ENCODE measurements around the gene PCDH19. TPM values are rescaled to one million over a fixed set of nuclear protein-coding genes. Genes with fewer than 3 reads are reported as not detected.

PCDH19 gene
- total RNA-seq, 1 donor from 2014 or later: 11.0 TPM

- Histone ChIP-seq H3K36me3 (no peaks in the 10 kb centered on the region), H3K4me1 (no peaks in the 10 kb centered on the region), H3K9me3 (no peaks in the 10 kb centered on the region), H3K27ac (no peak overlapping the region), H3K27me3 (no peaks in the 10 kb centered on the region), H3K4me3 (no peak overlapping the region)
- no peak for TF ChIP-seq CTCF (IDR thresholded peaks at IDR 0.05)
- intact Hi-C loops (cut with DNase I): no loop called here
- DNase-seq (ENCODE audit: low spot score in 2 of 2): no peak
These were observed 51.3 kb downstream of the PCDH19 start for GRCh38 chrX:100358766-100359165.

GRCh38 chrX:100356351-100356896, 53.6 kb downstream of the PCDH19 start:
- no peak overlapping the region for H3K27ac ChIP-seq
- H3K4me1 ChIP-seq: no peaks in the 10 kb centered on the region
- H3K36me3 ChIP-seq: no peaks in the 10 kb centered on the region
- no peak overlapping the region for H3K4me3 ChIP-seq
- intact Hi-C loops (cut with DNase I): no loop called here
- TF ChIP-seq CTCF (IDR thresholded peaks at IDR 0.05): no peak
- DNase-seq (ENCODE audit: low spot score in 2 of 2): no peak
- H3K9me3 ChIP-seq: no peaks in the 10 kb centered on the region
- no peaks in the 10 kb centered on the region for H3K27me3 ChIP-seq

- DNase-seq (ENCODE audit: low spot score in 2 of 2): no peak
- Histone ChIP-seq H3K27ac (no peak overlapping the region), H3K36me3 (no peaks in the 10 kb centered on the region), H3K27me3 (no peaks in the 10 kb centered on the region), H3K9me3 (no peaks in the 10 kb centered on the region), H3K4me1 (no peaks in the 10 kb centered on the region), H3K4me3 (no peak overlapping the region)
- TF ChIP-seq CTCF (IDR thresholded peaks at IDR 0.05): no peak
- intact Hi-C loops (cut with DNase I): no loop called here
These were observed 54.4 kb downstream of the PCDH19 start for GRCh38 chrX:100355680-100356079.

GRCh38 chrX:100353326-100353725, 56.7 kb downstream of the PCDH19 start:
- H3K4me3 ChIP-seq: no peak overlapping the region
- intact Hi-C loops (cut with DNase I): no loop called here
- no peaks in the 10 kb centered on the region for H3K9me3 ChIP-seq
- H3K4me1 ChIP-seq: no peaks in the 10 kb centered on the region
- no peaks in the 10 kb centered on the region for H3K36me3 ChIP-seq
- no peaks in the 10 kb centered on the region for H3K27me3 ChIP-seq
- DNase-seq (ENCODE audit: low spot score in 2 of 2): no peak
- no peak overlapping the region for H3K27ac ChIP-seq
- TF ChIP-seq CTCF (IDR thresholded peaks at IDR 0.05): no peak

GRCh38 chrX:100350704-100351489, 59.2 kb downstream of the PCDH19 start:
- no peaks in the 10 kb centered on the region for H3K4me1 ChIP-seq
- H3K9me3 ChIP-seq: no peaks in the 10 kb centered on the region
- H3K36me3 ChIP-seq: no peaks in the 10 kb centered on the region
- no peak overlapping the region for H3K4me3 ChIP-seq
- H3K27me3 ChIP-seq: no peaks in the 10 kb centered on the region
- intact Hi-C loops (cut with DNase I): no loop called here
- no peak for TF ChIP-seq CTCF (IDR thresholded peaks at IDR 0.05)
- no peak for DNase-seq (ENCODE audit: low spot score in 2 of 2)
- H3K27ac ChIP-seq: no peak overlapping the region

Data from ascending aorta (tissue), 2 donors.